Measurements from ENCODE around the gene XKR8. TPM values are rescaled to one million over a fixed set of nuclear protein-coding genes. Genes with fewer than 3 reads are reported as not detected.
"Not testable (repeated sequence)": the region's sequence is repeated elsewhere in the genome, so short reads cannot be mapped to it uniquely, and the experiment has no call there.

XKR8 gene
- total RNA-seq, 1 donor from 2014 or later, result 8.5 TPM

DNA sequence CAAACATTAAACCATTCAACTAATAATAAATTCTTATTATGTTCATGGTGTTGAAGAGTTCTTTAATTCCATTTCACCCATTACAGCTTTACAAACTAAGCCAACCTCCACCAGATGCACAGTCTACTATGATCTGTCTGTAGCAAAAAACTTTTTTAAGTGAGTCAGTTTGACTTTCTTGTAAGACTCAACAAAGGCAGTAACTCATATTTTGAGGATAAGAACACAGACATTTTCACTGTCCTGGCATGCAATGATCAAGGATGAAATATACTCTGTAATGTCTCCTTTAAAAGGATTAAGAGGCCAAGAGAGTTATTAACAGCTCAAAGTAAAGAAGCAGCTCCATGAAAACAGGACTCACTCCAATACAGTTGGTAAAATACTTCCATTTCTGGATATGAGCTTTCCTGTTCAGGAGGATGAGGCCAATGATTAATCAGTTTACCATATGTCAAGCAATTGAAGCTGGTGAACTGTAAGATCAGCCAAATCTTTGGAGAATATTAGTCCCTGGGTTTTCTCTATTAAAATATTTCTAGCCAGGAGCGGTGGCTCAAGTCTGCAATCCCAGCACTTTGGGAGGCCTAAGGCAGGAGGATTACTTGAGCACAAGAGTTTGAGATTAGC, 20.6 kb downstream of the XKR8 start:
- ATAC-seq (no peak), DNase-seq (ENCODE audit: low spot score) (no peak)

DNA sequence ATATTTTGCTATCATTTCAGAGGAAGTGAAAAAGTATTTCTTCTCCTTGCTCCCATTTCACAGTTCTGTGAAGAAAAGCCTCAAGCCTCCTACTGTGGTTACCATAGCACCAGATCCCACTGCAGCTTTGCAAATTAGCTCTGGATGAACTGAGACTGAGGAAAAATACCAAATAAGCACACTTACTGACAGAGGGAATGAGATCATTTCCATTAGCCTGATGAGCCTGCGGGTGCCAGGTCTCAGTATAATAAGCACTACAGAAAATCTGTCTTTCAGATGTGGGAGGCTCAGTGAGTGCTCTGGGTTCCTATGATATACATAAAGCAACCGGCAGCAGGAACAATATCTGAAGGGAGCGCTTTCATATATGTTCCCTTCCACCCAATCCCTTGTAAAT, 21.4 kb downstream of the XKR8 start:
- DNase-seq (ENCODE audit: low spot score) (no peak), ATAC-seq (no peak)

DNA sequence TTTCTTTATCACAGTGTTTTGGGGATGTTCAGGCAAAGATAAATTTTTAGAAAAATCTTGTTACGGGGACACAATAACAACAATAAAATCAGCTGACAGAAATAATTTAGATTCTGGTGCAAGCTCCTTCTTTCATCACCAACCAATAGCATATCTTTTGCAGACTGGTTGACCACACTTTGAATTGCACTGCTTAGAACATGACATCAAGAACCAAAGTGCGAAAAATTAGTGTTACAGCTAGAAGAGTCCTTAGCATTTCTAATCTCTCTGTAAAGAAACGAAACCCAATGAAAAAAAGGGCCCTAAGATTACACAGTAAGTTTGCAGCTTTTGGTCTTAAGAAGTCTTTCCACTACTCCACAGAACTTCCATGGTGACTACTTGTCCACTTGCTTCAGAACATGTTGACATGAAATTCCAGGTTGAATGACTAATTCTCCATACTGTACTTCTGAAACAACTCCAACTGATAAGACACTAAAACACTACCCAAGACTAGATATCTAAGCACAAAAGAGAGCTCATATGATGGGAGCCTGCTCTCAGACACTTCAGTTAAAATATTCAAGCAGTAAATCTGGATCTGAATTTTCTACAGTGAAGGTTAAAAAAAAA, 31.3 kb downstream of the XKR8 start:
- no peak for ATAC-seq
- DNase-seq (ENCODE audit: low spot score), result no peak

DNA sequence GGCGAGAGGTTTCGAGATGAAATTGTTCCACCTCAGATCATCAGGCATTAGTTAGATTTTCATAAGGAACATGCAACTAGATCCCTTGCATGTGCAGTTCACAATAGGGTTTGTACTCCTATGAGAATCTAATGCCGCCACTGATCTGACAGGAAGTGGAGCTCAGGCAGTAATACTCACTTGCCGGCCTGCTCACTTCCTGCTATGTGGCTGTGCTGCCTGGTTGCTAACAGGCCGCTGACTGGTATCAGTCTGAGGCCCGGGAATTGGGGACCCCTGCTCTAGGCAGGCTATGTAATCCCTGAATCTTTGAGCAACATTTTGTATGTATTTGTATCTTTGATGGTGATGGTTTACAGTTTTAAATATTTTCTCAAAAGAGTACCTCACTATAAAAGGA, 32.5 kb downstream of the XKR8 start:
- ATAC-seq (peak; percentile 46), DNase-seq (ENCODE audit: low spot score) (no peak)

DNA sequence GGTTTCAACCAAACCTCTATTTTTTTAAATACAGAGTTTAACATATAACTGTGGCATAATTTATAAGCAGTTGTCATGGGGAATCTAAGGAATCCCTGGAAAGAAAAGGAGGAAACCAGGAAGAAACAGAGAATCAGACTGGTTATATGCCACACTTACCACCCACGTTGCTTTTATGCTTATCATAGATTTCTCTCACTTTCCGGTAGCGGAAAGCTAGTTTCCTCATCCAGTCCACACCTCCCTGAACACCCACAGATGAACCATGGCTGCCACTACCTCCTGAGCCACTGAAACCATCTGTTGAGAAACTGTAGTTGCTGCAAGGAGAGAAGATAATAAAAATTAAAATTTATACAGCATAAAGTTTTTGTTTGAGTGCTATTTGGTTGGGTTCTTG, 33.5 kb downstream of the XKR8 start:
- ATAC-seq (no peak), DNase-seq (ENCODE audit: low spot score) (no peak)

DNA sequence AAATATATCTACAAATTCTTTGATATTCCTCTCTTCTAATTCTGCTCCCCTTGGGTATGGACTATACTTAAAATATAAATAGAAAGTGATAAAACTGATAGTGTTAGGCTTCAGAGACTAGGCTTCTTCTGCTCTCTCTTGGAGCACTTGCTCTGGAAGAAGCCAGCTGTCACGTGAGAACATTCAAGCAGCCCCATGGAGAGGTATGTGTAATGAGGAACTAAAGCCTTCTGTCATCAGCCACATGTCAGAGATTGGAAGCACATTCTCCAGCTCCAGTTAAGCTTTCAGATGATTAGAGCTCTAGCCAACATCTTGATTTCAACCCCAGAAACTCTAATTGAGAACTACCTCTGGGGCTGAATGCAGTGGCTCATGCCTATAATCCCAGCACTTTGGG, 34.3 kb downstream of the XKR8 start:
- ATAC-seq (no peak), DNase-seq (ENCODE audit: low spot score) (no peak)

DNA sequence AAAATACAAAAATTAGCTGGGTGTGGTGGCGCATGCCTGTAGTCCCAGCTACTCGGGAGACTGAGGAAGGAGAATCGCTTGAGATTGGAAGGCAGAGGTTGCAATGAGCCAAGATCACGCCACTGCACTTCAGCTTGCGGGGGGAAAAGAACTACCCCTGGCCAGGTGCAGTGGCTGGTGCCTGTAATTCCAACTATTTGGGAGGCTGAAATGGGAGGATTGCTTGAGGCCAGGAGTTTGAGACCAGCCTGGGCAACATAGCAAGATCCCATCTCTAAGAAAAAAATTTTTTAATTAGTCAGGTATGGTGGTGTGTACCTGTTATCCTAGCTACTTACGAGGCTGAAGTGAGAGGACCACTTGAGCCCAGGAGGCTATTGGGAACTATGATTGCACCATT, 34.8 kb downstream of the XKR8 start:
- ATAC-seq; DNase-seq (ENCODE audit: low spot score): not testable (repeated sequence)

DNA sequence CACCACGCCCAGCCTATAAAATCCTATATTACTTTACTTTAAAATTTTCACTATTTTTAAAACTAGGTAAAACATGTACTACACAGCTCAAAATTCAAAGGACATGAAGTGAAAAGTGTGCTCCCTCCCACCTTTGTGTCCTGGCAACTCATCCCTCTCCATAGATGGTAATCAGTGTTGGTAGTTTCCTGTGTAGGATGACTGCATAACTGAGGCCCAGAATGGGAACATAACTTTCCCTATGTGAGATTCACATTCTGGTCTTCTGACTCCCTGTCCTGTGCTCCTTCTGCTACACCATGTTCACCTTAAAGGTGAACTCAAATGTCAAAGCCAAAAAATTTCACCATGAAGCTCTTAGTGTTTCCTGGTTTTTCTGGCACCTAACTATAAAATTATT, 39.3 kb downstream of the XKR8 start:
- no peak for ATAC-seq

DNA sequence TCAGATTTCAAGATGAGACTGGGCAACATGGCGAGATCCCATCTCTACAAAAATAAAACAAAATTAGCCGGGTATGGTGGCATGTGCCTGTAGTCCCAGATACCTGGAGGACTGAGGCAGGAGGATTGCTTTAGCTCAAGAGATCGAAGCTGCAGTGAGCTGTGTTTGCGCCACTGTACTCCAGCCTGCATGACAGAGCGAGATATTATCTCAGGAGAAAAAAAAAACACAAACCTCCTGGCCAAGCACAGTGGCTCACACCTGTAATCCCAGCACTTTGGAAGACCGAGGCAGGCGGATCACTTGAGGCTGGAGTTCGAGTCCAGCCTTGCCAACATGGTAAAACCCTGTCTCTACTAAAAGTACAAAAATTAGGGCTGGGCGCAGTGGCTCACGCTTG, 42.8 kb downstream of the XKR8 start:
- ATAC-seq, result no peak
- DNase-seq (ENCODE audit: low spot score), result no peak

More for the DNA sequence above, 39.3 kb downstream of the XKR8 start:
- DNase-seq (ENCODE audit: low spot score), result no peak

DNA sequence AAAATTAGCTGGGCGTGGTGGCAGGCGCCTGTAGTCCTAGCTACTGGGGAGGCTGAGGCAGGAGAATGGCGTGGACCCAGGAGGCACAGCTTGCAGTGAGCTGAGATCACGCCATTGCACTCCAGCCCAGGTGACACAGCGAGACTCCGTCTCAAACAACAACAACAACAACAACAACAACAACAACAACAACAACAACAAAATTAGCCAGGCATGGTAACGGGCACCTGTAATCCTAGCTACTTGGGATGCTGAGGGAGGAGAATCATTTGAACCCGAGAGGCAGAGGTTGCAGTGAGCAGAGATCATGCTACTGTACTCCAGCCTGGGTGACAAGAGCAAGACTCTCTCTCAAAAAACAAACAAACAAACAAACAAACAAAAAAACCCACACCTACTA, 43.3 kb downstream of the XKR8 start:
- not testable (repeated sequence) for ATAC-seq

DNA sequence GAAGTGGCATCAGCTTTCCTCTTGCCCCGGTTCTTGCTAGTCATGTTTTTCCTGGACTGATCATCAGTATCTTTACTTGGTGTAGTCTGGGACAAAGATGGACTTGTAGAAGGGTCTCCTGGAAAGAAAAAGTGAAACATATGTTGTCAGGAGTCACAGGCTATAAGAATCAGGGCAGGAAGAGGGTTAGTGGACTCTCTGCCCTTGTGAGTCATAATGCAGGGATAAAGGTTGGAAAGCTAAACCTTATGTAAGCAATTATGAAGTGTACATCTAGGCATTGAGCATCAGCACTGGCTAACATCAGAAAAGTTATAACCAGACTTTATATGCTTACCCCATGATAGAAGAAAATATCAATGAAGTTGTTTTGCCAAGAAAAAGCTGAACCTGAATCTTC, 51.2 kb downstream of the XKR8 start:
- no peak for DNase-seq (ENCODE audit: low spot score)
- no peak for ATAC-seq

More for the DNA sequence above, 43.3 kb downstream of the XKR8 start:
- DNase-seq (ENCODE audit: low spot score), result not testable (repeated sequence)

Other genes starting within 250 kb of the XKR8 start
- gene FAM76A, start 234.0 kb upstream of the XKR8 start, total RNA-seq, result 4.4 TPM
- gene STX12, start 186.8 kb upstream of the XKR8 start, total RNA-seq, result 14.4 TPM
- 10.2 TPM for gene PPP1R8, start 129.2 kb upstream of the XKR8 start, total RNA-seq
- gene THEMIS2, start 87.4 kb upstream of the XKR8 start, total RNA-seq, result 4.3 TPM
- gene RPA2, start 45.4 kb upstream of the XKR8 start, total RNA-seq, result 9.5 TPM
- gene SMPDL3B, start 25.0 kb upstream of the XKR8 start, total RNA-seq, result 0.50 TPM
- gene EYA3, start 128.6 kb downstream of the XKR8 start, total RNA-seq, result 6.9 TPM
- gene PTAFR, start 216.7 kb downstream of the XKR8 start, total RNA-seq, result 0.70 TPM

Measured in left lobe of liver (tissue), 2 donors.